HepG2 (cell line): ENCODE measurements around the gene LUC7L. TPM values are rescaled to one million over a fixed set of nuclear protein-coding genes. Genes with fewer than 3 reads are reported as not detected.
A peak's percentile ranks its signal among the peaks of the same experiment; 100 is the strongest.

Experiments
- DNMT3B ChIP-seq: conservative IDR thresholded peaks from 2 replicates; pipeline ENCODE4 v1.6.1; 2016; ENCODE audit warnings: missing biosample characterization, control low read depth
- FOXJ3 ChIP-seq: sonication (generic); formaldehyde crosslinking; IDR thresholded peaks from 2 replicates; pipeline ENCODE4 v1.4.0; 2020; ENCODE audit warnings: missing genetic modification reagents, mild to moderate bottlenecking, borderline replicate concordance
- HMG20B ChIP-seq: conservative IDR thresholded peaks from 2 replicates; pipeline ENCODE4 v1.6.1; 2016; ENCODE audit warnings: missing genetic modification reagents, missing compliant biosample characterization
- IRX3 ChIP-seq: sonication (generic); formaldehyde crosslinking; IDR thresholded peaks from 2 replicates; pipeline ENCODE4 v1.8.1; 2023; ENCODE audit warnings: mild to moderate bottlenecking, low read depth, missing genetic modification reagents, borderline replicate concordance
- JUN ChIP-seq: sonication (generic); formaldehyde crosslinking; IDR thresholded peaks from 2 replicates; pipeline ENCODE4 v1.4.0; 2020; ENCODE audit warnings: mild to moderate bottlenecking, missing genetic modification reagents
- KDM6A ChIP-seq: IDR thresholded peaks from 2 replicates; pipeline ENCODE4 v1.6.1; 2016; ENCODE audit warnings: low read depth
- MAZ ChIP-seq, 2 experiments: sonication (generic) in 1 of 2; formaldehyde crosslinking in 1 of 2; IDR thresholded peaks; 2 replicates each; pipeline versions ENCODE4 v1.5.0 to v1.6.1; 2012 to 2020; ENCODE audit warnings: low read depth in 2 of 2, mild to moderate bottlenecking in 2 of 2, borderline replicate concordance in 1 of 2, improper control_type of control experiment in 1 of 2, low read length in 1 of 2, missing genetic modification reagents in 1 of 2, moderate library complexity in 1 of 2
- NFIB ChIP-seq: sonication (generic); formaldehyde crosslinking; IDR thresholded peaks from 2 replicates; pipeline ENCODE4 v1.9.0; 2021; ENCODE audit warnings: missing genetic modification reagents, mild to moderate bottlenecking, borderline replicate concordance
- RAD21 ChIP-seq: fragments of 450-650 bp; formaldehyde crosslinking; IDR thresholded peaks from 2 replicates; pipeline ENCODE4 v1.5.0; 2020; ENCODE audit warnings: mild to moderate bottlenecking
- REPIN1 ChIP-seq: sonication (generic); formaldehyde crosslinking; IDR thresholded peaks from 2 replicates; pipeline ENCODE4 v1.8.0; 2022; ENCODE audit warnings: missing genetic modification reagents, low read depth, mild to moderate bottlenecking, borderline replicate concordance
- RNF2 ChIP-seq: fragments of 450-650 bp; conservative IDR thresholded peaks from 2 replicates; pipeline ENCODE4 v1.6.1; 2016; ENCODE audit warnings: low read depth
- SUZ12 ChIP-seq: fragments of 150-350 bp; IDR thresholded peaks from 2 replicates; pipeline ENCODE4 v1.6.1; 2014; ENCODE audit warnings: low read depth, low read length
- TBP ChIP-seq: sonication (generic); formaldehyde crosslinking; IDR thresholded peaks from 2 replicates; pipeline ENCODE4 v1.5.0; 2020; ENCODE audit warnings: missing genetic modification reagents
- ZBTB37 ChIP-seq: sonication (generic); formaldehyde crosslinking; IDR thresholded peaks from 2 replicates; pipeline ENCODE4 v1.4.0; 2020; ENCODE audit warnings: mild to moderate bottlenecking, missing genetic modification reagents
- ZKSCAN1 ChIP-seq: fragments of 150-350 bp; IDR thresholded peaks from 2 replicates; pipeline ENCODE4 v1.6.1; 2014; ENCODE audit warnings: low read length
- ZNF124 ChIP-seq: sonication (generic); formaldehyde crosslinking; IDR thresholded peaks from 2 replicates; pipeline ENCODE4 v1.4.0; 2020; ENCODE audit warnings: missing genetic modification reagents
- ZNF17 ChIP-seq: sonication (generic); formaldehyde crosslinking; IDR thresholded peaks from 2 replicates; pipeline ENCODE4 v1.5.0; 2020; ENCODE audit warnings: mild to moderate bottlenecking, missing genetic modification reagents
- ZNF598 ChIP-seq: sonication (generic); formaldehyde crosslinking; IDR thresholded peaks from 2 replicates; pipeline ENCODE4 v1.5.1; 2020; ENCODE audit warnings: mild to moderate bottlenecking, missing genetic modification reagents, borderline replicate concordance
- ZNF720 ChIP-seq: sonication (generic); formaldehyde crosslinking; IDR thresholded peaks from 2 replicates; pipeline ENCODE4 v1.4.0; 2020; ENCODE audit warnings: missing genetic modification reagents
- ZNF788 ChIP-seq: sonication (generic); formaldehyde crosslinking; IDR thresholded peaks from 2 replicates; pipeline ENCODE4 v1.5.0; 2020; ENCODE audit warnings: mild to moderate bottlenecking, missing genetic modification reagents, borderline replicate concordance
- ZSCAN29 ChIP-seq: sonication (generic); formaldehyde crosslinking; conservative IDR thresholded peaks from 2 replicates; pipeline ENCODE4 v1.4.0; 2020; ENCODE audit warnings: mild to moderate bottlenecking, missing genetic modification reagents
- polyA plus RNA-seq, 8 experiments: library from polyadenylated mRNA; depleted of rRNA in 3 of 8; stranded (reverse) in 7 of 8; unstranded in 1 of 8; fragments of >200 nt; fragmentation: Illumina TruSeq in 4 of 8; extraction: Trizol in 4 of 8; gene quantifications; 2 replicates each; pipeline versions ENCODE4 v1.2.1 to v1.2.3, GENCODE V29; 2011 to 2016; ENCODE audit warnings: low read depth in 4 of 8, missing spikeins in 1 of 8, mixed read lengths in 1 of 8; ENCODE audit not compliant: insufficient read depth in 1 of 8
- total RNA-seq, 5 experiments: library from RNA; depleted of rRNA; stranded (reverse); fragments of >200 nt; fragmentation: Illumina TruSeq; extraction: Trizol; gene quantifications; 2 replicates each; pipeline ENCODE4 v1.2.3, GENCODE V29; 2016; ENCODE audit warnings: low read depth in 1 of 5
- TF ChIP-seq, protein P1 (sequence below): sonication (generic); formaldehyde crosslinking; IDR thresholded peaks from 2 replicates; pipeline ENCODE4 v1.5.1; 2020; ENCODE audit warnings: mild to moderate bottlenecking, missing genetic modification reagents, borderline replicate concordance
- TF ChIP-seq, protein P2 (sequence below): sonication (generic); formaldehyde crosslinking; IDR thresholded peaks from 2 replicates; pipeline ENCODE4 v1.4.0; 2020; ENCODE audit warnings: missing genetic modification reagents, borderline replicate concordance

LUC7L gene
- total and polyA plus RNA-seq, 2 of the 13 experiments (the other 11 are each of a cell fraction or from before 2014, with no cell fraction given) = 48.7 to 56.9 TPM

DNA sequence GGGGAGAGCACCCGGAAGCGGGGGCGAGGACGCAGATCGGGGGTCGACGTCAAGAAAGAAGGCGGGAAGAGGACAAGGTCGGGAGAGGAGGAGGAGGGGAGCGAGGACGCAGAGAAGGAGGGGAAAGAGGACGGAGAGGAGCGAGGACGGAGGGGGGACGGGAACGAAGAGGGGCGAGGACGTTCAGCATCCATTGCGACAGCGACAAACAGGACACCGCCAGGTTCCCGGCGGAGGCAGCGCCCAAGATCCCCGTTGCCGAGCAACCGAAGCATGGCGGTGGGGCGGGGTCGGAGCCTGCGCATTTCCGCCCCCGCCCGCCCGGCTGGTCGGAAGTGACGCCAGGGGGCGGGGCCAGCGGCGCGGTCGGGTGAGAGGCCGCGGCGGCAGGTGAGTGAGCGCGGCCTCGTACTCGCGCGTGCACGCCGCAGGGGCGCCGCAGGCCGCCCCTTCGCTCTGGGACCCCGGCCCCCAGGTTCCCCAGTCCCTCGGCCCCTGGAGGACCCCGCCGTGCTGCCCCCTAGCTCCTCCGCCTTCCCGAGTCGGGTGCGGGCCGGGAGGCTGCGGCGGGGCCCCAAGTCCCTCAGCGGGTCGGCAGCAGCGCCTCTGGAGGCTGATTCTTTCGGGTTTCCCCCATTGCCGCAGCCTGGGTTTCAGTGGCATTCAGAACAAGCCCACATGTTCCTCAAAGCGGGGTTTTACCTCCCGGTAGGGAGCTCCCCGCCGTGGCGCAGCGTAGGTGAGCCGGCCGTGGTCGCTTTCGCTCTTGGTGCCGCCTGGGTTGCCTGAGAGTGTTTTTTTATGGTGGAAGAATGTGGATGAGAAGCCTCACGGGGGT, 5.4 kb upstream of the LUC7L start, which contains the start of gene FAM234A (continued):
- TF ChIP-seq, protein P1, sequence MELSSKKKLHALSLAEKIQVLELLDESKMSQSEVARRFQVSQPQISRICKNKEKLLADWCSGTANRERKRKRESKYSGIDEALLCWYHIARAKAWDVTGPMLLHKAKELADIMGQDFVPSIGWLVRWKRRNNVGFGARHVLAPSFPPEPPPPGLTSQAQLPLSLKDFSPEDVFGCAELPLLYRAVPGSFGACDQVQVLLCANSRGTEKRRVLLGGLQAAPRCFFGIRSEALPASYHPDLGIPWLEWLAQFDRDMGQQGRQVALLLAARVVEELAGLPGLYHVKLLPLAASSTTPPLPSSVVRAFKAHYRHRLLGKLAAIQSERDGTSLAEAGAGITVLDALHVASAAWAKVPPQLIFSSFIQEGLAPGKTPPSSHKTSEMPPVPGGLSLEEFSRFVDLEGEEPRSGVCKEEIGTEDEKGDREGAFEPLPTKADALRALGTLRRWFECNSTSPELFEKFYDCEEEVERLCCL = no peak
- TF ChIP-seq IRX3 (CRISPR knock-in tag) (no peak), RAD21 (CRISPR knock-in tag) (peak; percentile 29), DNMT3B (CRISPR knock-in tag) (no peak; the same call in 1 of the 2 replicates), ZNF788 (CRISPR knock-in tag) (peak; percentile 56; the same call in 1 of the 2 replicates), ZKSCAN1 (no peak), RNF2 (no peak), ZBTB37 (CRISPR knock-in tag) (no peak; the same call in 1 of the 2 replicates), HMG20B (CRISPR knock-in tag) (0 out of 2 replicates have a peak, but pooled peaks have one; percentile 5), ZNF17 (CRISPR knock-in tag) (no peak), ZNF124 (peak; percentile 58; the same call in 1 of the 2 replicates), ZSCAN29 (CRISPR knock-in tag) (peak; percentile 38; the same call in 1 of the 2 replicates), MAZ (IDR thresholded peaks at IDR 0.05; ENCODE audit: borderline replicate concordance, low read depth, low read length) (peak; percentile 70; the same call in 1 of the 2 replicates), MAZ (CRISPR knock-in tag; IDR thresholded peaks at IDR 0.05; ENCODE audit: low read depth) (peak; percentile 71), NFIB (CRISPR knock-in tag) (no peak), ZNF720 (CRISPR knock-in tag) (no peak), JUN (no peak), TBP (CRISPR knock-in tag) (no peak), SUZ12 (no peak), REPIN1 (peak; percentile 70; the same call in 1 of the 2 replicates), KDM6A (CRISPR knock-in tag) (no peak), ZNF598 (CRISPR knock-in tag) (no peak; the same call in 1 of the 2 replicates), FOXJ3 (CRISPR knock-in tag) (no peak)
- TF ChIP-seq, protein P2, sequence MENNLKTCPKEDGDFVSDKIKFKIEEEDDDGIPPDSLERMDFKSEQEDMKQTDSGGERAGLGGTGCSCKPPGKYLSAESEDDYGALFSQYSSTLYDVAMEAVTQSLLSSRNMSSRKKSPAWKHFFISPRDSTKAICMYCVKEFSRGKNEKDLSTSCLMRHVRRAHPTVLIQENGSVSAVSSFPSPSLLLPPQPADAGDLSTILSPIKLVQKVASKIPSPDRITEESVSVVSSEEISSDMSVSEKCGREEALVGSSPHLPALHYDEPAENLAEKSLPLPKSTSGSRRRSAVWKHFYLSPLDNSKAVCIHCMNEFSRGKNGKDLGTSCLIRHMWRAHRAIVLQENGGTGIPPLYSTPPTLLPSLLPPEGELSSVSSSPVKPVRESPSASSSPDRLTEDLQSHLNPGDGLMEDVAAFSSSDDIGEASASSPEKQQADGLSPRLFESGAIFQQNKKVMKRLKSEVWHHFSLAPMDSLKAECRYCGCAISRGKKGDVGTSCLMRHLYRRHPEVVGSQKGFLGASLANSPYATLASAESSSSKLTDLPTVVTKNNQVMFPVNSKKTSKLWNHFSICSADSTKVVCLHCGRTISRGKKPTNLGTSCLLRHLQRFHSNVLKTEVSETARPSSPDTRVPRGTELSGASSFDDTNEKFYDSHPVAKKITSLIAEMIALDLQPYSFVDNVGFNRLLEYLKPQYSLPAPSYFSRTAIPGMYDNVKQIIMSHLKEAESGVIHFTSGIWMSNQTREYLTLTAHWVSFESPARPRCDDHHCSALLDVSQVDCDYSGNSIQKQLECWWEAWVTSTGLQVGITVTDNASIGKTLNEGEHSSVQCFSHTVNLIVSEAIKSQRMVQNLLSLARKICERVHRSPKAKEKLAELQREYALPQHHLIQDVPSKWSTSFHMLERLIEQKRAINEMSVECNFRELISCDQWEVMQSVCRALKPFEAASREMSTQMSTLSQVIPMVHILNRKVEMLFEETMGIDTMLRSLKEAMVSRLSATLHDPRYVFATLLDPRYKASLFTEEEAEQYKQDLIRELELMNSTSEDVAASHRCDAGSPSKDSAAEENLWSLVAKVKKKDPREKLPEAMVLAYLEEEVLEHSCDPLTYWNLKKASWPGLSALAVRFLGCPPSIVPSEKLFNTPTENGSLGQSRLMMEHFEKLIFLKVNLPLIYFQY (CRISPR knock-in tag) = no peak; the same call in 1 of the 2 replicates
